AG04450 (cell line): ENCODE results near the gene FKBP7. TPM values are rescaled to one million over a fixed set of nuclear protein-coding genes. Genes with fewer than 3 reads are reported as not detected.

Experiments used
- CTCF ChIA-PET: fragments of 300-600, 350-600 bp; formaldehyde crosslinking; extraction: SDS; loops from one replicate; lab custom pipeline; 2022; ENCODE audit warnings: antibody characterized with exemption, inconsistent platforms; lab: Charles Lee
- POLR2A ChIA-PET: fragments of 350-600 bp; formaldehyde crosslinking; extraction: SDS; loops from one replicate; lab custom pipeline; 2021; ENCODE audit warnings: antibody characterized with exemption, inconsistent platforms; lab: Yijun Ruan, JAX
- DNase-seq: peaks from one replicate; pipeline ENCODE4 v3.0.0-alpha.2; 2011; ENCODE audit warnings: low read depth, low spot score
- H3K27ac ChIP-seq: one replicate; pipeline ENCODE4 v1.5.1; 2012; ENCODE audit warnings: low read depth, low read length, control low read depth
- H3K27me3 ChIP-seq: one replicate; pipeline ENCODE4 v1.6.0; 2012; ENCODE audit warnings: low read length; ENCODE audit not compliant: control insufficient read depth, insufficient read depth
- H3K4me3 ChIP-seq: 2 replicates; pipeline ENCODE4 v1.5.1; 2011; ENCODE audit warnings: mild to moderate bottlenecking, low read depth, low read length, control low read depth
- H3K9me3 ChIP-seq: 2 replicates; pipeline ENCODE4 v1.5.1; 2012; ENCODE audit warnings: low read length; ENCODE audit not compliant: control insufficient read depth, insufficient read depth
- polyA plus RNA-seq: library from polyadenylated mRNA; depleted of rRNA; stranded (reverse); fragments of >200 nt; gene quantifications from 2 replicates; pipeline ENCODE4 v1.2.3, GENCODE V29; 2011
- TF ChIP-seq, protein P1 (sequence below): IDR thresholded peaks from 2 replicates; pipeline ENCODE4 v1.5.1; 2011; ENCODE audit warnings: low read depth, low read length, control low read depth, inconsistent platforms

Gene FKBP7
- polyA plus RNA-seq, 1 experiment = 162 TPM

DNA sequence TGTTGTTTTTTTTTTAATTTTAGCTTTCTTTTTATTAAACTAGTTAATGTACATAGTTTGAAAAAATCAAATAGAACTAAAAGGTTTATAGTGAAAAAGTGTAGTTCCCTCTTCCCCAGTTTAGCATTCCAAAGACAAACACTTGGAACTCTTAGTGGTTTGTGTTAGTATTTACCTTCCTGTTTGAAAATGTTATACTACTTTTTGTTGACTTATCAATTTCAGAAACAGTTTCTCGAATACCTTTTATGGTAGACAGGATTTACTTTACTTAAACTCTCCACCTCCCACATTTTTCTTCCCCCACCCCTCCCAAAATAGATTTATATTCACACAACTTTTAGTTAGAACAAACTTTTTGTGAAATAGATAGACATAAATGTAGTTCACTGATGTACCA lies 28.5 kb upstream of the FKBP7 start:
- DNase-seq = no peak
- Histone ChIP-seq H3K27ac (no peak overlapping the region), H3K9me3 (no peaks in the 10 kb centered on the region), H3K27me3 (no peaks in the 10 kb centered on the region), H3K4me3 (no peak overlapping the region)
- TF ChIP-seq, protein P1, sequence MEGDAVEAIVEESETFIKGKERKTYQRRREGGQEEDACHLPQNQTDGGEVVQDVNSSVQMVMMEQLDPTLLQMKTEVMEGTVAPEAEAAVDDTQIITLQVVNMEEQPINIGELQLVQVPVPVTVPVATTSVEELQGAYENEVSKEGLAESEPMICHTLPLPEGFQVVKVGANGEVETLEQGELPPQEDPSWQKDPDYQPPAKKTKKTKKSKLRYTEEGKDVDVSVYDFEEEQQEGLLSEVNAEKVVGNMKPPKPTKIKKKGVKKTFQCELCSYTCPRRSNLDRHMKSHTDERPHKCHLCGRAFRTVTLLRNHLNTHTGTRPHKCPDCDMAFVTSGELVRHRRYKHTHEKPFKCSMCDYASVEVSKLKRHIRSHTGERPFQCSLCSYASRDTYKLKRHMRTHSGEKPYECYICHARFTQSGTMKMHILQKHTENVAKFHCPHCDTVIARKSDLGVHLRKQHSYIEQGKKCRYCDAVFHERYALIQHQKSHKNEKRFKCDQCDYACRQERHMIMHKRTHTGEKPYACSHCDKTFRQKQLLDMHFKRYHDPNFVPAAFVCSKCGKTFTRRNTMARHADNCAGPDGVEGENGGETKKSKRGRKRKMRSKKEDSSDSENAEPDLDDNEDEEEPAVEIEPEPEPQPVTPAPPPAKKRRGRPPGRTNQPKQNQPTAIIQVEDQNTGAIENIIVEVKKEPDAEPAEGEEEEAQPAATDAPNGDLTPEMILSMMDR = no peak
- ChIA-PET CTCF (interaction anchor here (1.3 kb wide), 1 partner anchor 15 kb away, joined by 5 read pairs; no protein-coding TSS in a partner anchor), POLR2A (no interaction called here)

DNA sequence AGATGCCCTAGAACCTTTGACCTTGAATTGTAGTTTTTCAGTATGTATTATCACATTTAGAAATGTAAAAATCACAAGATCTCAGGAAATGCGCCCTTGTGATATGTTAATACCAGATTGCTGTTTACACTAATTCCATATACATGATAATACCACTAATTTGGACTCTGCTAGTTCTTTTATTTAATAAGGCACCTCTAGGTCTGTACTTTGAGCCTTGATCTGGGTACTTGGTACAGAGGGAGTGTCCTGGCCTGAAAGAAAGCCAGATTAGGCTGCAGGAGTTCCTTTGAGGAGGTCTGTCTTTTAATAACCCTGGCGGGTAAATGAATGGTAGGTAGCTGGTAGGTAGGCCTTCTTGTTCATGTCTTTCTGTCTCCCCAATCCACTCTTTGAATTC lies 28.1 kb upstream of the FKBP7 start:
- Histone ChIP-seq H3K27me3 (no peaks in the 10 kb centered on the region), H3K27ac (no peak overlapping the region), H3K9me3 (no peaks in the 10 kb centered on the region), H3K4me3 (no peak overlapping the region)
- CTCF ChIA-PET = no interaction called here
- TF ChIP-seq, protein P1 = no peak
- no peak for DNase-seq
- POLR2A ChIA-PET = no interaction called here

DNA sequence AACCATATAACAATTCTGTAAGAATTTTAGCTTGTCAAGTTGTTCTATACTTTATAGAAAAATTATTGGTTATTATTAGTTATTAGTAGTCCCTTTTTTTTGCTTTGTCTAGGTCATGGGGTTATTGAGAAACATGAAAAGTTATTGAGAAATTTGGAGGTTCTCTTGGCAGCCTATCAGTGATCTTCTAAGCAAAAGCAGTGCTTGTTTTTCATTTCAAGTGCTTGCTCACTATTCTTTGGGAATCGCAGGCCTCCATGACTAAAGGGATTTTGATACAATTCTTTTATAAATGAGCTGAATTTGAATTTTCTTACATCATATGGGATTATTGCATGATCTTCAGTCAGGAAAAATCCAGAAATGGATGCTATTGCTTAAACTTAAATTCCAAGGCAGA lies 27.7 kb upstream of the FKBP7 start:
- no peak for DNase-seq
- Histone ChIP-seq H3K27me3 (no peaks in the 10 kb centered on the region), H3K27ac (no peak overlapping the region), H3K4me3 (no peak overlapping the region), H3K9me3 (no peaks in the 10 kb centered on the region)
- CTCF ChIA-PET = no interaction called here
- TF ChIP-seq, protein P1 = no peak
- POLR2A ChIA-PET = no interaction called here

DNA sequence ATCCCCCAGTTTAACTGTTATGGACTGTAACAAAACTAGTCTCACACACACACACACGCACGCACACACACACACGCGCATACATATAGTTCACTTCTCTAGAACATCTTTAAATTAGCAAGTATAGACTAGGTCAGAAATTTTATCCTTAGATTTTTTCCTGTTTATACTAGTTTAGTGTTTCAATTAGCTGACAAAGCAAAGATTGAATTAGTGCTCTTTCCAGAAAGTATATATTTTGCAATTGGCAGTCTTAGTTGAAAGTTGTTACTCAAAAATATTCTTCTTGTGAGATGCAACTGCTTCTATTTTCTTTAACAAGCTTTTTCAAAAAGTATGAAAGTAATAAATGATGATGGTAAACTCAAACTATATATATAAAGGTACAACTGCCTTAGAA lies 24.4 kb upstream of the FKBP7 start:
- H3K27me3 ChIP-seq = no peaks in the 10 kb centered on the region
- H3K4me3 ChIP-seq = no peak overlapping the region
- TF ChIP-seq, protein P1 = no peak
- H3K9me3 ChIP-seq = no peaks in the 10 kb centered on the region
- no peak for DNase-seq
- POLR2A ChIA-PET = no interaction called here
- H3K27ac ChIP-seq = no peak overlapping the region
- CTCF ChIA-PET = no interaction called here

DNA sequence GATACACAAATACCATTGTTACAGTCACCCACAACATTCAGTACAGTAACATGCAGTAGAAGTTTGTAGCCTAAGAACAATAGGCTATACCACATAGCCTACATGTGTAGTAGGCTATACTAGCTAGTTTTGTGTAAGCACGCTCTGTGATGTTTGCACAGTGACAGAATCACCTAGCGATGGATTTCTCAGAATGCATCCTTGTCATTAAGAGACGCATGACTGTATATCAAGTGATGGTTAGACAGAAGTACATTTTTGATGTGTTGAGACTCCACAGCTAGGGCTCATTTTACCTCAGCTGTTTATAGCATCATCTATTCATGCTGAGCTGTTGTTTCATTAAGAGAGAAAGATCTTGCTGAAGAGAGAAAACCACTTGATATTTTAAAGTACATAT lies 21.2 kb upstream of the FKBP7 start:
- H3K4me3 ChIP-seq = no peak overlapping the region
- H3K27ac ChIP-seq = no peak overlapping the region
- ChIA-PET POLR2A (no interaction called here), CTCF (no interaction called here)
- no peak for DNase-seq
- no peaks in the 10 kb centered on the region for H3K9me3 ChIP-seq
- H3K27me3 ChIP-seq = no peaks in the 10 kb centered on the region
- TF ChIP-seq, protein P1 = no peak
